GM23338 (cell line): ENCODE results near the gene ABCA13. TPM values are rescaled to one million over a fixed set of nuclear protein-coding genes. Genes with fewer than 3 reads are reported as not detected.

Experiments used
- ATAC-seq: fragments of 200-7000 bp; cut with Tn5 transposase; 3 replicates; pipeline ENCODE4 v1.9.1; 2020
- DNase-seq: peaks from one replicate; pipeline ENCODE4 v3.0.0-alpha.2; 2015; ENCODE audit warnings: low spot score
- H2AFZ ChIP-seq: fragments of 200-600 bp; sonication (generic); 2 replicates; pipeline ENCODE4 v1.8.0; 2016; ENCODE audit warnings: antibody characterized with exemption, mild to moderate bottlenecking, moderate library complexity
- H3F3A ChIP-seq: fragments of 200-600 bp; sonication (generic); replicated peaks from 2 replicates; pipeline ENCODE4 v1.8.0; 2017; ENCODE audit warnings: antibody characterized with exemption, mixed run types, low read depth
- H3K27ac ChIP-seq: fragments of 200-600 bp; sonication (generic); 2 replicates; pipeline ENCODE4 v1.6.1; 2016; ENCODE audit warnings: low read depth
- H3K27me3 ChIP-seq: fragments of 200-600 bp; sonication (generic); 2 replicates; pipeline ENCODE4 v1.8.0; 2016; ENCODE audit warnings: mild to moderate bottlenecking, mixed run types, moderate library complexity; ENCODE audit not compliant: insufficient read depth
- H3K36me3 ChIP-seq: fragments of 200-600 bp; sonication (generic); 2 replicates; pipeline ENCODE4 v1.8.0; 2016; ENCODE audit warnings: mild to moderate bottlenecking; ENCODE audit not compliant: insufficient read depth
- H3K4me1 ChIP-seq: fragments of 200-600 bp; sonication (generic); 2 replicates; pipeline ENCODE4 v1.8.0; 2016; ENCODE audit warnings: mild to moderate bottlenecking, moderate library complexity; ENCODE audit not compliant: insufficient read depth
- H3K4me2 ChIP-seq: fragments of 200-600 bp; sonication (generic); 2 replicates; pipeline ENCODE4 v1.7.1; 2017; ENCODE audit warnings: mixed run types
- H3K4me3 ChIP-seq: fragments of 200-600 bp; sonication (generic); 2 replicates; pipeline ENCODE4 v1.6.1; 2016; ENCODE audit warnings: mixed run types
- H3K79me2 ChIP-seq: fragments of 200-600 bp; sonication (generic); replicated peaks from 2 replicates; pipeline ENCODE4 v1.8.0; 2017; ENCODE audit warnings: mild to moderate bottlenecking; ENCODE audit not compliant: insufficient read depth
- H3K9me2 ChIP-seq: fragments of 200-600 bp; sonication (generic); 2 replicates; pipeline ENCODE4 v1.8.0; 2017; ENCODE audit not compliant: insufficient read depth
- H4K20me1 ChIP-seq: fragments of 200-600 bp; sonication (generic); replicated peaks from 2 replicates; pipeline ENCODE4 v1.8.0; 2017; ENCODE audit warnings: mild to moderate bottlenecking; ENCODE audit not compliant: insufficient read depth
- H3K27ac Mint-ChIP-seq: 2 replicates; pipeline ENCODE4 v1.8.0; 2020; ENCODE audit warnings: inconsistent platforms, mild to moderate bottlenecking, moderate library complexity, mixed read lengths
- H3K27me3 Mint-ChIP-seq: 3 replicates; pipeline ENCODE4 v1.8.0; 2022; ENCODE audit warnings: low read depth, mild to moderate bottlenecking, moderate library complexity, mixed read lengths, inconsistent platforms; ENCODE audit not compliant: insufficient read depth, poor library complexity
- H3K36me3 Mint-ChIP-seq: 3 replicates; pipeline ENCODE4 v1.8.0; 2021; ENCODE audit warnings: low read depth, mild to moderate bottlenecking, inconsistent platforms, moderate library complexity, mixed read lengths
- H3K4me1 Mint-ChIP-seq: 3 replicates; pipeline ENCODE4 v1.8.0; 2020; ENCODE audit warnings: mild to moderate bottlenecking, inconsistent platforms, mixed read lengths
- H3K4me3 Mint-ChIP-seq: 3 replicates; pipeline ENCODE4 v1.8.0; 2021; ENCODE audit warnings: moderate library complexity, mild to moderate bottlenecking, inconsistent platforms, mixed read lengths
- H3K9me3 Mint-ChIP-seq: 3 replicates; pipeline ENCODE4 v1.8.0; 2020; ENCODE audit warnings: moderate library complexity, mild to moderate bottlenecking, inconsistent platforms, mixed read lengths
- CREB1 ChIP-seq: fragments of 250-450 bp; sonication (Bioruptor Pico); IDR thresholded peaks from 2 replicates; pipeline ENCODE4 v1.5.0; 2020; ENCODE audit warnings: low read depth, mild to moderate bottlenecking, moderate library complexity
- ETS1 ChIP-seq: IDR thresholded peaks from 2 replicates; pipeline ENCODE4 v1.6.1; 2016; ENCODE audit warnings: antibody characterized with exemption
- EZH2 ChIP-seq: fragments of 200-600 bp; sonication (generic); IDR thresholded peaks from one replicate; pipeline ENCODE4 v1.8.0; 2017; ENCODE audit warnings: antibody characterized with exemption, mild to moderate bottlenecking, low read depth; ENCODE audit not compliant: unreplicated experiment
- EZH2phosphoT487 ChIP-seq: fragments of 200-600 bp; sonication (generic); IDR thresholded peaks from one replicate; pipeline ENCODE4 v1.8.1; 2018; ENCODE audit warnings: antibody characterized with exemption; ENCODE audit not compliant: unreplicated experiment
- JUNB ChIP-seq: IDR thresholded peaks from one replicate; pipeline ENCODE4 v1.6.1; 2016; ENCODE audit warnings: antibody characterized with exemption; ENCODE audit not compliant: unreplicated experiment
- NANOG ChIP-seq: IDR thresholded peaks from 2 replicates; pipeline ENCODE4 v1.6.1; 2016; ENCODE audit warnings: antibody characterized with exemption, borderline replicate concordance
- POLR2AphosphoS5 ChIP-seq: IDR thresholded peaks from 2 replicates; pipeline ENCODE4 v1.6.1; 2016; ENCODE audit warnings: antibody characterized with exemption, low read depth
- STAT1 ChIP-seq: IDR thresholded peaks from one replicate; pipeline ENCODE4 v1.6.1; 2016; ENCODE audit warnings: antibody characterized with exemption; ENCODE audit not compliant: unreplicated experiment
- ZNF114 ChIP-seq: fragments of 250-450 bp; sonication (Bioruptor Pico); IDR thresholded peaks from 2 replicates; pipeline ENCODE4 v1.5.0; 2020; ENCODE audit warnings: mild to moderate bottlenecking, moderate library complexity
- ZNF331 ChIP-seq: fragments of 250-450 bp; sonication (Bioruptor Pico); IDR thresholded peaks from 2 replicates; pipeline ENCODE4 v1.5.0; 2020; ENCODE audit warnings: low read depth, mild to moderate bottlenecking, moderate library complexity
- ZNF462 ChIP-seq: fragments of 250-450 bp; sonication (Bioruptor Pico); IDR thresholded peaks from 2 replicates; pipeline ENCODE4 v1.5.0; 2020; ENCODE audit warnings: mild to moderate bottlenecking, moderate library complexity
- polyA plus RNA-seq: library from polyadenylated mRNA; unstranded; fragments of >200 nt; fragmentation: Nextera tagmentation; extraction: Ambion mirVana; gene quantifications from 2 replicates; pipeline ENCODE4 v1.2.1, GENCODE V29; 2016
- total RNA-seq: library from RNA; depleted of rRNA; stranded (reverse); fragments of >200 nt; shearing (Covaris generic); gene quantifications from 2 replicates; pipeline ENCODE4 v1.2.3, GENCODE V29; 2014
- TF ChIP-seq, protein P1 (sequence below): IDR thresholded peaks from one replicate; pipeline ENCODE4 v1.6.1; 2018; ENCODE audit warnings: antibody characterized with exemption; ENCODE audit not compliant: unreplicated experiment
- TF ChIP-seq, protein P2 (sequence below), 2 experiments: fragments of 200-600 bp in 1 of 2; sonication (generic) in 1 of 2; conservative IDR thresholded peaks; 2 replicates each; pipeline versions ENCODE4 v1.5.1 to v1.6.1; 2016 to 2017; ENCODE audit warnings: antibody characterized with exemption in 2 of 2, low read depth in 2 of 2, mild to moderate bottlenecking in 2 of 2, moderate library complexity in 1 of 2

Gene ABCA13
- total and polyA plus RNA-seq, 2 experiments from 2014 or later = 0.21 TPM; not detected in 1

DNA sequence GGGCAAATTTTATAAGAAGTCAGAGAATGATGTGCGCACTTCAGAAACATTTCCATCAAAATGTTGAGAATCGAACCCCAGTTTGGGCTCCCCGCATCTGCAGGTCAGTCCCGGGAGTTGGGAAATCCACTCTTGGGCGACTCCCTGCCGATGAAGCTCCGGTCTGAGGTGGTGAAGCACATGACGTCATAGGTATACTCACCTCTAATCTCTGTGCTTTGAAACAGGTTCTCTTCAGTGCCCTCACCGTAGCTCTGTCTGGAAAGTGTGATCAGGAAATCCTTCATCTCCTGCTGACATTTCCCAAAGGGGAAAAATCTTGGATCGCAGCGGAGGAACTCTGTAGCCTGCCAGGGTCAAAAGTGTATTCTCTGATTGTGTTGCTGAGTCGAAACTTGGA is 138.5 kb downstream of the ABCA13 start:
- DNase-seq (no peak), ATAC-seq (no peak)
- Histone ChIP-seq H2AFZ (no peak overlapping the region), H3K4me2 (no peak overlapping the region), H4K20me1 (no peaks in the 10 kb centered on the region), H3K4me3 (no peak overlapping the region), H3K36me3 (no peaks in the 10 kb centered on the region), H3K79me2 (no peaks in the 10 kb centered on the region), H3K27ac (no peak overlapping the region), H3K27me3 (no peaks in the 10 kb centered on the region), H3F3A (no peaks in the 10 kb centered on the region), H3K4me1 (peaks cover 6% of the 10 kb centered on the region; the same call in 1 of the 2 replicates), H3K9me2 (peaks cover 3% of the 10 kb centered on the region; the same call in 1 of the 2 replicates)
- Mint-ChIP-seq H3K27me3 (peaks cover 2% of the 10 kb centered on the region), H3K27ac (no peak overlapping the region; the same call in 1 of the 2 replicates), H3K36me3 (no peaks in the 10 kb centered on the region; the same call in 2 of the 3 replicates), H3K9me3 (no peaks in the 10 kb centered on the region), H3K4me1 (peaks cover 6% of the 10 kb centered on the region; the same call in 2 of the 3 replicates), H3K4me3 (no peak overlapping the region)
- TF ChIP-seq NANOG = no peak
- TF ChIP-seq, protein P1, sequence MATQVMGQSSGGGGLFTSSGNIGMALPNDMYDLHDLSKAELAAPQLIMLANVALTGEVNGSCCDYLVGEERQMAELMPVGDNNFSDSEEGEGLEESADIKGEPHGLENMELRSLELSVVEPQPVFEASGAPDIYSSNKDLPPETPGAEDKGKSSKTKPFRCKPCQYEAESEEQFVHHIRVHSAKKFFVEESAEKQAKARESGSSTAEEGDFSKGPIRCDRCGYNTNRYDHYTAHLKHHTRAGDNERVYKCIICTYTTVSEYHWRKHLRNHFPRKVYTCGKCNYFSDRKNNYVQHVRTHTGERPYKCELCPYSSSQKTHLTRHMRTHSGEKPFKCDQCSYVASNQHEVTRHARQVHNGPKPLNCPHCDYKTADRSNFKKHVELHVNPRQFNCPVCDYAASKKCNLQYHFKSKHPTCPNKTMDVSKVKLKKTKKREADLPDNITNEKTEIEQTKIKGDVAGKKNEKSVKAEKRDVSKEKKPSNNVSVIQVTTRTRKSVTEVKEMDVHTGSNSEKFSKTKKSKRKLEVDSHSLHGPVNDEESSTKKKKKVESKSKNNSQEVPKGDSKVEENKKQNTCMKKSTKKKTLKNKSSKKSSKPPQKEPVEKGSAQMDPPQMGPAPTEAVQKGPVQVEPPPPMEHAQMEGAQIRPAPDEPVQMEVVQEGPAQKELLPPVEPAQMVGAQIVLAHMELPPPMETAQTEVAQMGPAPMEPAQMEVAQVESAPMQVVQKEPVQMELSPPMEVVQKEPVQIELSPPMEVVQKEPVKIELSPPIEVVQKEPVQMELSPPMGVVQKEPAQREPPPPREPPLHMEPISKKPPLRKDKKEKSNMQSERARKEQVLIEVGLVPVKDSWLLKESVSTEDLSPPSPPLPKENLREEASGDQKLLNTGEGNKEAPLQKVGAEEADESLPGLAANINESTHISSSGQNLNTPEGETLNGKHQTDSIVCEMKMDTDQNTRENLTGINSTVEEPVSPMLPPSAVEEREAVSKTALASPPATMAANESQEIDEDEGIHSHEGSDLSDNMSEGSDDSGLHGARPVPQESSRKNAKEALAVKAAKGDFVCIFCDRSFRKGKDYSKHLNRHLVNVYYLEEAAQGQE = no peak
- TF ChIP-seq STAT1 = no peak
- no peak for TF ChIP-seq ZNF331
- no peak for TF ChIP-seq POLR2AphosphoS5
- TF ChIP-seq ETS1 = no peak
- TF ChIP-seq, protein P2, sequence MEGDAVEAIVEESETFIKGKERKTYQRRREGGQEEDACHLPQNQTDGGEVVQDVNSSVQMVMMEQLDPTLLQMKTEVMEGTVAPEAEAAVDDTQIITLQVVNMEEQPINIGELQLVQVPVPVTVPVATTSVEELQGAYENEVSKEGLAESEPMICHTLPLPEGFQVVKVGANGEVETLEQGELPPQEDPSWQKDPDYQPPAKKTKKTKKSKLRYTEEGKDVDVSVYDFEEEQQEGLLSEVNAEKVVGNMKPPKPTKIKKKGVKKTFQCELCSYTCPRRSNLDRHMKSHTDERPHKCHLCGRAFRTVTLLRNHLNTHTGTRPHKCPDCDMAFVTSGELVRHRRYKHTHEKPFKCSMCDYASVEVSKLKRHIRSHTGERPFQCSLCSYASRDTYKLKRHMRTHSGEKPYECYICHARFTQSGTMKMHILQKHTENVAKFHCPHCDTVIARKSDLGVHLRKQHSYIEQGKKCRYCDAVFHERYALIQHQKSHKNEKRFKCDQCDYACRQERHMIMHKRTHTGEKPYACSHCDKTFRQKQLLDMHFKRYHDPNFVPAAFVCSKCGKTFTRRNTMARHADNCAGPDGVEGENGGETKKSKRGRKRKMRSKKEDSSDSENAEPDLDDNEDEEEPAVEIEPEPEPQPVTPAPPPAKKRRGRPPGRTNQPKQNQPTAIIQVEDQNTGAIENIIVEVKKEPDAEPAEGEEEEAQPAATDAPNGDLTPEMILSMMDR (conservative IDR thresholded peaks at IDR 0.05; ENCODE audit: low read depth in 2 of 2) = no peak
- TF ChIP-seq JUNB = no peak
- no peak for TF ChIP-seq ZNF114 (CRISPR knock-in tag)
- TF ChIP-seq ZNF462 (CRISPR knock-in tag) = no peak
- TF ChIP-seq EZH2 = no peak
- TF ChIP-seq CREB1 (CRISPR knock-in tag) = no peak
- no peak for TF ChIP-seq EZH2phosphoT487
